ENCODE results near the gene FN1.

The FN1 gene

GRCh38 chr2:215447056-215447455 is 11.2 kb upstream of the FN1 start:
- in situ Hi-C loops (cut with MboI; ENCODE audit: low sequenced_read_pairs): no loop called here

- in situ Hi-C loops (cut with MboI; ENCODE audit: low sequenced_read_pairs): no loop called here
Observed at GRCh38 chr2:215442401-215442787, 6.5 kb upstream of the FN1 start.

GRCh38 chr2:215441560-215442400 is 5.9 kb upstream of the FN1 start:
- in situ Hi-C loops (cut with MboI; ENCODE audit: low sequenced_read_pairs): no loop called here

GRCh38 chr2:215439980-215440512 is 4.2 kb upstream of the FN1 start:
- in situ Hi-C loops (cut with MboI; ENCODE audit: low sequenced_read_pairs): no loop called here

GRCh38 chr2:215439404-215439803 is 3.5 kb upstream of the FN1 start:
- in situ Hi-C loops (cut with MboI; ENCODE audit: low sequenced_read_pairs): no loop called here

- in situ Hi-C loops (cut with MboI; ENCODE audit: low sequenced_read_pairs): no loop called here
Observed at GRCh38 chr2:215437614-215438013, 1.7 kb upstream of the FN1 start.

GRCh38 chr2:215436705-215437565 is 1.1 kb upstream of the FN1 start:
- in situ Hi-C loops (cut with MboI; ENCODE audit: low sequenced_read_pairs): no loop called here

GRCh38 chr2:215435280-215435869 is 493 bp downstream of the FN1 start:
- in situ Hi-C loops (cut with MboI; ENCODE audit: low sequenced_read_pairs): no loop called here

- in situ Hi-C loops (cut with MboI; ENCODE audit: low sequenced_read_pairs): no loop called here
Observed at GRCh38 chr2:215434447-215435279, 1.2 kb downstream of the FN1 start.

GRCh38 chr2:215432759-215433594 is 2.9 kb downstream of the FN1 start:
- in situ Hi-C loops (cut with MboI; ENCODE audit: low sequenced_read_pairs): no loop called here

- in situ Hi-C loops (cut with MboI; ENCODE audit: low sequenced_read_pairs): no loop called here
Observed at GRCh38 chr2:215431778-215432758, 3.8 kb downstream of the FN1 start.

GRCh38 chr2:215431290-215431689 is 4.6 kb downstream of the FN1 start:
- in situ Hi-C loops (cut with MboI; ENCODE audit: low sequenced_read_pairs): no loop called here

GRCh38 chr2:215430528-215431187 is 5.2 kb downstream of the FN1 start:
- in situ Hi-C loops (cut with MboI; ENCODE audit: low sequenced_read_pairs): no loop called here

- in situ Hi-C loops (cut with MboI; ENCODE audit: low sequenced_read_pairs): no loop called here
Observed at GRCh38 chr2:215429424-215429823, 6.4 kb downstream of the FN1 start.

- in situ Hi-C loops (cut with MboI; ENCODE audit: low sequenced_read_pairs): no loop called here
Observed at GRCh38 chr2:215428060-215428910, 7.6 kb downstream of the FN1 start.

- in situ Hi-C loops (cut with MboI; ENCODE audit: low sequenced_read_pairs): no loop called here
Observed at GRCh38 chr2:215427585-215427984, 8.3 kb downstream of the FN1 start.
